Transverse colon (tissue), 4 donors: ENCODE results near the gene SLC25A18. TPM values are rescaled to one million over a fixed set of nuclear protein-coding genes. Genes with fewer than 3 reads are reported as not detected.

Source experiments
- DNase-seq: peaks from one replicate; pipeline ENCODE4 v3.0.0-alpha.2; 2019
- H3K27ac ChIP-seq, 4 donors: fragments of 200-600 bp; sonication (generic); 2 replicates each; pipeline ENCODE4 v1.5.1; 2016 to 2018; ENCODE audit warnings: inconsistent platforms in 4 of 4
- H3K27me3 ChIP-seq: fragments of 200-600 bp; sonication (generic); 2 replicates; pipeline ENCODE4 v1.5.1; 2017; ENCODE audit warnings: inconsistent platforms
- H3K36me3 ChIP-seq, 4 donors: fragments of 200-600 bp; sonication (generic); 2 replicates each; pipeline ENCODE4 v1.5.1; 2017 to 2019; ENCODE audit warnings: inconsistent platforms in 4 of 4
- H3K4me1 ChIP-seq, 4 donors: fragments of 200-600 bp; sonication (generic); 2 replicates each; pipeline ENCODE4 v1.5.1; 2017 to 2020; ENCODE audit warnings: inconsistent platforms in 4 of 4
- H3K4me3 ChIP-seq, 4 donors: fragments of 200-600 bp; sonication (generic); 1 replicate in 1 of 4; 2 replicates in 3 of 4; pipeline versions ENCODE4 v1.5.1 to v1.6.1; 2017 to 2019; ENCODE audit warnings: inconsistent platforms in 4 of 4
- H3K9me3 ChIP-seq, 2 donors: fragments of 200-600 bp; sonication (generic); 2 replicates each; pipeline ENCODE4 v1.5.1; 2017 to 2019; ENCODE audit warnings: inconsistent platforms in 2 of 2
- CTCF ChIP-seq, 5 experiments: fragments of 200-600 bp in 3 of 5; fragments of 450-650 bp in 2 of 5; sonication (generic) in 3 of 5; IDR thresholded peaks; 1 replicate in 2 of 5; 2 replicates in 3 of 5; pipeline ENCODE4 v1.5.1; 2016 to 2017; ENCODE audit warnings: antibody characterized with exemption in 5 of 5, inconsistent platforms in 3 of 5, mild to moderate bottlenecking in 2 of 5, moderate library complexity in 1 of 5
- EP300 ChIP-seq: sonication (generic); formaldehyde crosslinking; IDR thresholded peaks from one replicate; pipeline ENCODE4 v1.6.1; 2017; ENCODE audit warnings: antibody characterized with exemption, low read depth
- POLR2A ChIP-seq: fragments of 450-650 bp; IDR thresholded peaks from one replicate; pipeline ENCODE4 v1.6.1; 2016; ENCODE audit warnings: antibody characterized with exemption, mild to moderate bottlenecking, moderate library complexity
- POLR2AphosphoS5 ChIP-seq, 3 donors: sonication (generic); formaldehyde crosslinking; IDR thresholded peaks; one replicate each; pipeline ENCODE4 v1.6.1; 2016; ENCODE audit warnings: antibody characterized with exemption in 3 of 3
- WGBS, 2 donors: methylation state at CpG; one replicate each; pipeline ENCODE4 v1.1.5; 2018; ENCODE audit warnings: low coverage in 1 of 2; 5-methylcytosine and 5-hydroxymethylcytosine counted together
- in situ Hi-C, 4 donors: fragments of 200-750 bp; cut with MboI; loops; one replicate each; pipeline versions ENCODE4 v1.15.0 to v1.15.1; 2017; ENCODE audit warnings: low sequenced_read_pairs in 3 of 4, low pct_ligation_motif_present in 1 of 4, low pct_unique_long_range_greater_than_20kb in 1 of 4
- intact Hi-C: fragments of 100-400 bp; cut with DNase I; formaldehyde crosslinking; loops from one replicate; pipeline ENCODE4 v1.15.1; 2023; ENCODE audit warnings: low total_unique reads
- total RNA-seq, 4 donors: library from RNA; depleted of rRNA; stranded (reverse); fragments of >200 nt; gene quantifications; one replicate each; pipeline ENCODE4 v1.1.0, GENCODE V29; 2016

Gene SLC25A18
- total RNA-seq, 4 donors from 2014 or later: 0.75 to 40.4 (median 1.5) TPM

GRCh38 chr22:17586831-17587440, 23.6 kb downstream of the SLC25A18 start:
- TF ChIP-seq CTCF (IDR thresholded peaks at IDR 0.05): no peak
- no peak for TF ChIP-seq POLR2AphosphoS5 (IDR thresholded peaks at IDR 0.05)
- TF ChIP-seq EP300: no peak
- TF ChIP-seq POLR2A: no peak
- Histone ChIP-seq H3K36me3 (peaks cover 0 to 10% (median 5%) of the 10 kb centered on the region in 4 donors), H3K27me3 (no peaks in the 10 kb centered on the region), H3K27ac (no peak overlapping the region), H3K9me3 (no peaks in the 10 kb centered on the region), H3K4me3 (no peak overlapping the region), H3K4me1 (no peaks in the 10 kb centered on the region)
- no peak for DNase-seq
- in situ Hi-C loops: no loop called here
- 92 to 100% methylated on average over 2 to 14 of the region's 14 CpGs for WGBS, 2 donors
- intact Hi-C loops: no loop called here

- in situ Hi-C loops: no loop called here
- intact Hi-C loops: no loop called here
- H3K27ac ChIP-seq: no peak overlapping the region
- 92 to 100% methylated on average over 4 to 14 of the region's 14 CpGs for WGBS, 2 donors
- no peak overlapping the region for H3K4me3 ChIP-seq
- TF ChIP-seq EP300 (no peak), CTCF (IDR thresholded peaks at IDR 0.05) (no peak), POLR2A (no peak), POLR2AphosphoS5 (IDR thresholded peaks at IDR 0.05) (no peak)
- no peaks in the 10 kb centered on the region for H3K4me1 ChIP-seq
- no peaks in the 10 kb centered on the region for H3K27me3 ChIP-seq
- no peaks in the 10 kb centered on the region for H3K9me3 ChIP-seq
- DNase-seq: no peak
- peaks cover 0 to 17% (median 8%) of the 10 kb centered on the region in 4 donors for H3K36me3 ChIP-seq
These were observed 24.3 kb downstream of the SLC25A18 start for GRCh38 chr22:17587629-17588028.

- Histone ChIP-seq H3K36me3 (peaks cover 0 to 27% (median 13%) of the 10 kb centered on the region in 4 donors), H3K4me1 (no peaks in the 10 kb centered on the region), H3K27ac (no peak overlapping the region), H3K4me3 (no peak overlapping the region), H3K9me3 (no peaks in the 10 kb centered on the region), H3K27me3 (no peaks in the 10 kb centered on the region)
- no peak for TF ChIP-seq POLR2A
- TF ChIP-seq CTCF (IDR thresholded peaks at IDR 0.05): no peak
- no peak for TF ChIP-seq EP300
- TF ChIP-seq POLR2AphosphoS5 (IDR thresholded peaks at IDR 0.05): no peak
- in situ Hi-C loops: no loop called here
- DNase-seq: no peak
- WGBS, 2 donors: 80 to 95% methylated on average over 1 to 11 of the region's 11 CpGs
- intact Hi-C loops: no loop called here
These were observed 25.3 kb downstream of the SLC25A18 start for GRCh38 chr22:17588606-17589005.

GRCh38 chr22:17589810-17590375, 26.6 kb downstream of the SLC25A18 start:
- no peaks in the 10 kb centered on the region for H3K4me1 ChIP-seq
- no peaks in the 10 kb centered on the region for H3K9me3 ChIP-seq
- H3K36me3 ChIP-seq: peaks cover 0 to 38% (median 17%) of the 10 kb centered on the region in 4 donors
- in situ Hi-C loops (no loop called here), intact Hi-C loops (no loop called here)
- H3K27ac ChIP-seq: no peak overlapping the region
- no peak for DNase-seq
- 90 to 93% methylated on average over 4 to 10 of the region's 10 CpGs for WGBS, 2 donors
- no peak for TF ChIP-seq CTCF (IDR thresholded peaks at IDR 0.05)
- no peak for TF ChIP-seq EP300
- no peak for TF ChIP-seq POLR2AphosphoS5 (IDR thresholded peaks at IDR 0.05)
- H3K4me3 ChIP-seq: no peak overlapping the region
- no peaks in the 10 kb centered on the region for H3K27me3 ChIP-seq
